AG10803 (cell line): ENCODE data around the gene POLH.

Experiments
- DNase-seq: peaks from one replicate; pipeline ENCODE4 v3.0.0; 2010; ENCODE audit warnings: low read depth
- H3K4me3 ChIP-seq: 2 replicates; pipeline ENCODE4 v1.5.1; 2011; ENCODE audit warnings: mild to moderate bottlenecking, low read length, control low read depth
- TF ChIP-seq, protein P1 (sequence below): conservative IDR thresholded peaks from 2 replicates; pipeline ENCODE4 v1.5.1; 2011; ENCODE audit warnings: mild to moderate bottlenecking, low read length, control low read depth, inconsistent platforms

Gene POLH

GRCh38 chr6:43621078-43621835 lies 45.3 kb downstream of the POLH start:
- DNase-seq, result no peak
- no peak overlapping the region for H3K4me3 ChIP-seq
- TF ChIP-seq, protein P1, sequence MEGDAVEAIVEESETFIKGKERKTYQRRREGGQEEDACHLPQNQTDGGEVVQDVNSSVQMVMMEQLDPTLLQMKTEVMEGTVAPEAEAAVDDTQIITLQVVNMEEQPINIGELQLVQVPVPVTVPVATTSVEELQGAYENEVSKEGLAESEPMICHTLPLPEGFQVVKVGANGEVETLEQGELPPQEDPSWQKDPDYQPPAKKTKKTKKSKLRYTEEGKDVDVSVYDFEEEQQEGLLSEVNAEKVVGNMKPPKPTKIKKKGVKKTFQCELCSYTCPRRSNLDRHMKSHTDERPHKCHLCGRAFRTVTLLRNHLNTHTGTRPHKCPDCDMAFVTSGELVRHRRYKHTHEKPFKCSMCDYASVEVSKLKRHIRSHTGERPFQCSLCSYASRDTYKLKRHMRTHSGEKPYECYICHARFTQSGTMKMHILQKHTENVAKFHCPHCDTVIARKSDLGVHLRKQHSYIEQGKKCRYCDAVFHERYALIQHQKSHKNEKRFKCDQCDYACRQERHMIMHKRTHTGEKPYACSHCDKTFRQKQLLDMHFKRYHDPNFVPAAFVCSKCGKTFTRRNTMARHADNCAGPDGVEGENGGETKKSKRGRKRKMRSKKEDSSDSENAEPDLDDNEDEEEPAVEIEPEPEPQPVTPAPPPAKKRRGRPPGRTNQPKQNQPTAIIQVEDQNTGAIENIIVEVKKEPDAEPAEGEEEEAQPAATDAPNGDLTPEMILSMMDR, result no peak

- no peak overlapping the region for H3K4me3 ChIP-seq
- DNase-seq, result no peak
- TF ChIP-seq, protein P1, result no peak
Observed at GRCh38 chr6:43621836-43622180, 45.8 kb downstream of the POLH start.

- TF ChIP-seq, protein P1, result no peak
- no peak overlapping the region for H3K4me3 ChIP-seq
Observed at GRCh38 chr6:43622541-43622940, 46.6 kb downstream of the POLH start.

DNA sequence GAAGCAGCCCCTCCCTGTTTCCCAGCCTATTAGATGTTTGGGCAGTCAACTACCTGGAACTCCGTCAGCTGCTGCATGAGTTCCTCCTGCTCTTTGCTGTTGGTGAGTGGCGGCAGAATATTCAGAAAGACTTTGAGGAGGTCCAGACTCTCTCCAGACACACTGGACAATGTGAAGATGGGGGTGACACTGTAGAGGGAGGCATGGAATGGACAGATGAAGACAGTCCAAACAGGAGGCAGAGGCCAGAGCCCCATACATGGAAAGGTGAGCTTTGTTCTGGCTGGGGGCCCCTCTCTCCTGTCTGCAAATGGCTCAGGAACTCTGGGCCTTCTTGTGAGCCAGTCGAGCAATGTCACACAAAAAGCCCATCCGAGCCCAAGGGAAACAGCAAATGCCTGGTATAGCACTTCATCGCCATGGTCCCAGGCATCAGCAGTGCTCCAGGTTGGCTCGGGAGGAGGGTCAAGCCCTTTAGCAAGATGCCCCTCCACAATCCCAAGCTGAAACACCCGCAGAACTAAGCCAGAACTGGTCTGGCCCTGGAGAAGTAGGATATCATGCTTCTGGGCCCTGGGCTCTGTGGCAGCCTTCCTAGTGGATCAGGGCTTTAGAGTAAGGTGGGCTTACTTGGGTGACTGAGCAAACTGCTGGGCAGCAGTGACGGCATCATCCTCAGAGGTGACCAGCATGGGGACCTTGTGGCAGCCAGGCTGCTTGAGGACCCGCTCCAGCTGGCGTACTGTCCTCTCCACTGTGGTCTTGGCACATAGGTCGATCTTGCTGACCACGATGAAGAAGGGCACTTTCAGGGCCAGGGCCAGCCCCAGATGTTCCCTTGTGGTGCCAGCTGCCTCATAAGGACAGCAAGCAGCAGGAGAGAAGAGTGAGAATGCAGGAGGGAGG lies 48.1 kb downstream of the POLH start:
- H3K4me3 ChIP-seq, result no peak overlapping the region
- DNase-seq, result no peak
- TF ChIP-seq, protein P1, result no peak

More at GRCh38 chr6:43622541-43622940, 46.6 kb downstream of the POLH start:
- DNase-seq, result no peak

DNA sequence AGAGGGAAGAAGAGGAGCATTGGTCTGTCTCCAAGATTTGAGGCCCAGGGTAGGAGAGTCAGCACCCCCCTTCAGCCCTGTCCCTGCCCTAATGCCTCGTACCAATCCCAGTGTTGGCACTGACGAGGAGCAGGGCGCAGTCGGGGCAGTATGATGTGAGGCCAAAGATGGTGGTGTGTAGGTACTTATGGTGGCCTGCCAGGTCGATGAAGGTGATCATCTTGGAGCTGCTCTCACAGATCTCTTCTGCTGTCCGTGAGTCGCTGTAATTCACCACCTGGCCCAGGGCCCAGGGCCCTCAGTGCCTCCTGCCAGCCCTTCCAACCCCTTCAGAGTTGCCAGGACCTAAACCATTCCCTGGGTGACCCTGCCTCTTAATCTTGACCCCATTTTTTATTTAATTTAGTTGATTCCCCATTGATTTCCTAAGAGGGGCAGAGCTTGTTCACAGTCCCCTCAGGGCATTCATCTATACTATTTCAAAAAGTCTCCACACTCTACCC lies 48.9 kb downstream of the POLH start:
- H3K4me3 ChIP-seq, result no peak overlapping the region
- no peak for DNase-seq
- TF ChIP-seq, protein P1, result no peak

DNA sequence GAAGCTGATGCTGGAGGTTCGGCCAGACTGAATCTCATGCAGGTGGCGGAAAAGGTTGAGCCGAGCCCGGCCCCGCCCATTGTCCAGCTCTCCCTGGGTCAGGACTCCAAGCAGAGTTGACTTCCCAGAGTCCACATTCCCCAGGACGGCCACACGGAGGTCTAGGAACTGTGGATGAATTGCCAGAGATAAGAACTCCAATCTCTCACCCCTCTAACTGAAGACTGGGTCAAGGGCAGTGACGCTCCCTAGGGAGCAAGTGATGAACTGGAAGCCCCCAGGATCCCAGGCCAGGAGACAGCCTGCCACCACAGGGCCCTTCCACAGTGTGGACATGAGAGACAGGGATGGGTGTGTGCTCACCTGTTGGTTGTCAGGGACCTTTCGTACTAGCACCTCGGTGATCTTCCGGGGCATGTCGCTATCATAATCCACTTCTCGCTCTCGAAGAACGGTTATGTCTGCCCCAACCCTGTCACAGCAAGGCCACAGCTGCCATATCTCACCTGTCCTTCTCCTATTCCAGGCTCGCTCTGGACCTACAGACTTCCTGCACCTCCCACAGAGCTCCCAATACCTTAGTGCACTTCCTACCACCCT lies 49.5 kb downstream of the POLH start:
- H3K4me3 ChIP-seq, result no peak overlapping the region
- no peak for DNase-seq
- TF ChIP-seq, protein P1, result no peak
